HK-2 (cell line): ENCODE measurements around the gene ARHGAP1.

Experiments used
- DNase-seq: peaks from one replicate; pipeline ENCODE4 v3.0.0-alpha.2; 2018; ENCODE audit not compliant: unreplicated experiment

Gene ARHGAP1

DNA sequence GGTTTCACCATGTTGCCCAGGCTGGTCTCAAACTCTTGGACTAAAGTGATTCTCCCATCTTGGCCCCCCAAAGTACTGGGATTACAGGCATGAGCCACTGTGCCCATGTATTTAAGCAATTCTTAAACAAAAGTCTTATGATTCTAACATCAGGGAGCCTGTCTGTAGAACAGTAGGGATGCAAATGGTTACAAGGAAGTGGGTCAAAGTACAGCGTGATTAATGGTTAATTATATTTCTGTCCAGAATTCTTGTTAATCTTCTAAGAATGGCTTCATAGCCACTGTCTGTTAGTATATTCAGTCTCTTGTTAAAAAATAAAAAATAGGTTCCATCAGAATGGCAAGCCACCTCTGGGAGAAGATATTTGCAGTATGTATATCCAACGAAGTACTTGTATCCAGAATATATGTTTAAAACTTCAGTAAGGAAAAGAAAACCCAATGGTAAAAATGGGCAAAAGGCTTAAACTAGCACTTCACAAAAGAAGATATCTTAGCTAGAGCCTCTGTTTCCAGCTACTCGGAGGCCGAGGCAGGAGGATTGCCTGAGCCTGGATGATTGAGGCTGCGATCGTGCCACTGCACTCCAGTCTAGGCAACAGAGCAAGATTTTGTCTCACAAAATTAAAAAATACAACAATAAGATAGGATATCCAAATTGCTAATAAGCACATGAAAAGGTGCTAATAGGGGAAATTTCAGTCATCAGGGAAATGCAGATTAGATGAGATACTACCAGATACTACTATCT is 60.2 kb downstream of the ARHGAP1 start:
- no peak for DNase-seq

DNA sequence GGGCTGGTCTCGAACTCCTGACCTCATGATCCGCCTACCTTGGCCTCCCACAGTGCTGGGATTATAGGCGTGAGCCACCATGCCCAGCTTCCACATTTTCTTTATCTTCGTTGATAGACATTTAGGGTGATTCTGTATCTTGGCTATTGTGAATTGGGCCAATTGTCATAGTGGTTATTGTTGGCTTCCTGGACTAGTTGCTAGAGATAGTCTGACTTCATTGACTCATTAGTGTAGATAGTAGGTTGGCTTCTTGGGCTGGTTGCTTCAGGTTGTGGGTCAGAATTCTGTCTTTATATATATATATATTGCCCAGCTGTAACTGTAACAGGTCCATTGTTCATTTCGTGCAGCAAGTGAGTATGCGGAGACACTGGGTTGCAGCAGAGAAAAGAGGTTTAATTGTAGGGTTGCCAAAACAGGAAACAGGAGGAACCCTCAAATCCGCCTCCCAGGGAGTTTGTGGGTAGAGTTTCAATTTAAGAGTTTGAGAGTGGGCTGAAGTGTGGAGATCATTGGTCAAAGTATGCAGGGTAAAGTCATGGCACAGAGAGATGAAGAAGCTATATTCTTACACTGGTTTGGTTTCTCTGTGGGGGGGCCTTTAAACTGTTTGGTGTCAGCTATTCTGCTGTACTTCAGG is 61.1 kb downstream of the ARHGAP1 start:
- no peak for DNase-seq

DNA sequence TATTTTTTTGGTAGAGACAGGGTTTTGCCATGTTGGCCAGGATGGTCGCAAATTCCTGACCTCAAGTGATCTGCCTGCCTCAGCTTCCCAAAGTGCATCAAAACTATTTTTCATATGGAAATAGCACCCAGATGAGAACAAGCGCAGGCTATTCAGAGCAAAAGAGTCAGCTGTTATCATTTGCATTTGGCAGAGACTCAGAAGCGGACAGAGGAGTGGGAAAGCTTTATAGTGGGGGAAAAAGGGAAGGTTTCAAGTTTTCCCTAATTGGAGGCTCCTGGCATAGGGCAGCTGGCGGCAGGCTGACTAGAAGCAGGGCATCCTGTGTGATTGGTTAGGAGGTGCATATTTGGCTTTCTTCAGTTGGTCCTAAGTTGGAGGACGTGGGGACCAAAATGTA is 62.9 kb downstream of the ARHGAP1 start:
- no peak for DNase-seq

DNA sequence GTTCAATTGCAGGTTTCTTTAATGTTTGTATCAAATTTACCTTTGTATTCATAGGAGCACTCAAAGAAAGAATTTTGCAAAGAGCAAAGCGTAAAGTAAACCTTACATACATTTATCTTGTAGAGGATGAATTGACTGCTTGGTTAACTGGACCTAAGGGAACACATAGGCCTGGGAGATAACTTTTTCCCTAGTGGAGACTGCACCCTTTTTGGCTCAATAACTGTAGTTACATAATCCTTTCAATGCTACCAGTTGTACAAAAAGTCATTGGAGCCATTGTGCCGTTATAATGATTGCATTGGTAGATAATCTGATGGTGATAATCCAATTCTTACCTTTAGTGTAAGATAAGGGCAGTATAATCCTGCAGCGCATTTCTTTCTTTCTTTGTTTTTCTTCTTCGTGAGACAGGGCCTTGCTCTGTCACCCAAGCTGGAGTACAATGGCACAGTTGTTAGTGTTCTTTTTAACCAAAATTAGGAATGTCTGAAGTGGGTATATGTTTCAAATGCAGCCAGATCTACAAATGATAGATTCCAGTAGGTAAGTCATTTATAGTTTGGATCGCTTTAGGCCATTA is 64.8 kb downstream of the ARHGAP1 start:
- no peak for DNase-seq

DNA sequence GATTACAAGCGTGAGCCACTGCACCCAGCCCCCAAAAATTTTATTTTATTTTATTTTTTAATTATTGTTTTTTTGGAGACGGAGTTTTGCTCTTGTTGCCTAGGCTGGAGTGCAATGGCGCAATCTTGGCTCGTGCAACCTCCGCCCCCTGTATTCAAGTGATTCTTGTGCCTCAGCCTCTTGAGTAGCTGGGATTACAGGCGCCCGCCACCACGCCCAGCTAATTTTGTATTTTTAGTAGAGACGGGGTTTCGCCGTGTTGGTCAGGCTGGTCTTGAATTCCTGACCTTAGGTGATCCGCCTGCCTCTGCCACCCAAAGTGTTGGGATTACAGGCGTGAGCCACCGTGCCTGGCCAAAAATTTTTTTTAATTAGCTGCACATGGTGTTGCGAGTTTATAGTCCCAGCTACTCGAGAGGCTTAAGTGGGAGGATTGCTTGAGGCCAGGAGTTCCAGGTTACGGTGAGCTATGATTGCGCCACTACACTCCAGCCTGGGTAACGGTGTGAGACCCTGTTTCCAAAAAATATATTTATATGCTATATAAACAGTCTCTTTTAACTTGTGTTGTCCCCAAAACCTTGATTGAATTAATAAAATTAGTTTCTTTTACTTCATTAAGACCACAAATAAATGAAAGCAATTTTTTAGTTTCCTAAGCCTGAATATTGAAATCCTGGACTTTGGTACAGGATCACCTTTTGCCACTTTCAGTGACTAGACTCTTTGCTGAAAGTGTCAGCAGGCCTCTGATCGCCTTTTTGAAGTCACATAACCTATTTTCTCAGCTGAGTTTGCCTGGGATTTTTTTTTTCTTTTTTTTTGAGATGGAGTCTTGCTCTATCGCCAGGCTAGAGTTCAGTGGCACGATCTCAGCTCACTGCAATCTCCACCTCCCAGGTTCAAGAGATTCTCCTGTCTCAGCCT is 66.9 kb downstream of the ARHGAP1 start:
- DNase-seq, result no peak

DNA sequence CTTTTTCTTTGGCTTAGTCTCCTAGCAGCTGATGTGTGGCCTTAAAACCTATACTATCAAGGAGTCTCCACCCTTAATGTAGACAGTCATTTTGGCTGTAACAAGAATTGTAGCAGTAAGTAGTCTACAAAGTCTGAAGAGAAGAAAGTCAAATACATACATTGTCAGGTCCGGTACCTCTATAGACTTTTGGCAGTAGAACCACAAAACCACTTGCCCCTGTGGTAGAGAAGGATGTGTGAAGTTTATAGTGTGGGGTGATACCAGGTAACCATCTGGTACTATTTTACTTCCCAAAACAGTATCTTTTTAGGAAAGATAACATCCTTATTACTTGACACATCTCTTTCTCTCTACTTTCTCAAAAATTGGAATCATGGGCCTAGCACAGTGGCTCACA is 67.9 kb downstream of the ARHGAP1 start:
- DNase-seq, result no peak

DNA sequence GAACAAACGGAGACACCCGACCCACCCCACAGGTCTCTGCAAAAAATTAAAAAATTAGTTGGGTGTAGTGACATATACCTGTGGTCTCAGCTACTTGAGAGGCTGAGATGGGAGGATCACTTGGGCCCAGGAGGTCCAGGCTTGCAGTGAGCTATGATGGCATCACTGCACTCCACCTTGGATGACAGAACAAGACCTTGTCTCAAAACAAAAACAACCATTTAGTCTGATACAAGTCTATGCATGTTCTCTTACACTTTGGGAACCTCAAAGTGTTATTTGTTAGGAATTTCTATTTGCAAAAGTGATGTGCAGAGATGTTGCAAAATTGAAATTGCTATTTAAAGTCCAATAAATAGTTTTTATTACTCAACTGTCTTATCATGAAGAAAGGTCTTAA is 68.7 kb downstream of the ARHGAP1 start:
- DNase-seq, result no peak

DNA sequence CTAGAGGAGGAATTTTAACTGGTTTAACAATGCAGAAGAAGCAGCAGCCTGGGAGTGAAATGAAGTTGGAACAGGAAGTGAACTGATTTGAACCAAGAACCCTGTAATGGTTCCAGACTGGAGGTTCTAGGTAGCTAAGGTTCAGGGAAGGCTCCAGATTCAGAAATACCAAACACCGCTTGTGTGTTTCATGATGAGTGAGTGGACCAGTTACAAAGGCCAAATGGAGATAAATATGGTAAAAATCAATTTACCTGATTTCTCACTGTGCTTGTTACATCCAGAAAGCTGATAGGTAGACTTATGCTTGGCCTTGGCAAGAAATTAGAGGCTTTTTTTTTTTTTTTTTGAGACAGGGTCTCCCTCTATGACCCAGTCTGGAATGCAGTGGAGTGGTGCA is 70.2 kb downstream of the ARHGAP1 start:
- DNase-seq, result no peak

DNA sequence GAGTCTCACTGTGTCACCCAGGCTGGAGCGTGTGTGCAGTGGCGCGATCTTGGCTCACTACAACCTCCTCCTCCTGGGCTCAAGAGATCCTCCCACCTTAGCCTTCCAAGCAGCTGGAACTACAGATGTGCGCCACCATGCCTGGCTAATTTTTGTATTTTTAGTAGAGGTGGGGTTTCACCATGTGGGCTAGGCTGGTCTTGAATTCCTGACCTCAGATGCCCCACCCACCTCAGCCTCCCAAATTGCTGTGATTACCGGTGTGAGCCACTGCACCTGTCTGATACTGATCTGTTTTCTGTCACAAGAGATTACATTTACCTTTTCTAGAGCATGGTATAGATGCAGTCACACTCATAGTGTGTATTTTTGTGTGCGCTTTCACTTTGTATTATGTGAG is 71.5 kb downstream of the ARHGAP1 start:
- no peak for DNase-seq
